ENCODE data around the gene TSC2.

DNA sequence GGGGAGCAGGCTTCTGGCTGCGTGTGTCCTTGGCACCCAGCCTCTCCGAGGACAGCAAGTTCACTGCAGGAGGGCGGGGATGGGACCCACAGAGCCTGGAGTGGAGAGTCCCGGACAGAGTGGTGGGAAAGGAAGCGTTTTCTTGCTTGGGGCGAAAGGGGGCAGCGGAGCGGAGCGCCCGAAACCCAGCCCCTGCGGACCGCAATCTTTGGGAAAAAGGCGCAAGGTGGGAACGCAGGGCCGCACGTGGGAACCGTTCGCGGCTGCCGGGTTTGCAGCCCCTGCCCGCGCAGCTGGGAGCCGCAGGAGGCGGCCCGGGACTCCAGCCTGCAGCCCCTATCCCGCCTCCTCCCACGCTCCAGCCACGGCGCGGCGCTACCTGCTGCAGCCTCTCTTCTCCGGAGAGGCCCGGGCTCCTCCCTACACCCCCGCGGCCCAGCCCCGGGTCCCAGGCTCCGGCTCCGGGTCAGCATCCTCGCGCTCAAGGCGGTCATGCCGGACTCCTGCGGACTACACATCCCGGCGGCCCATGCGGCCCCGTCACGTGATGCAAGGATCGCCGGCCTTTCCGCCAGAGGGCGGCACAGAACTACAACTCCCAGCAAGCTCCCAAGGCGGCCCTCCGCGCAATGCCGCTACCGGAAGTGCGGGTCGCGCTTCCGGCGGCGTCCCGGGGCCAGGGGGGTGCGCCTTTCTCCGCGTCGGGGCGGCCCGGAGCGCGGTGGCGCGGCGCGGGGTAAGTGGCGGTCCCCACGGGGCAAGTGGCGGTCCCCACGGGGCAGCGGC is at the start of gene TSC2, which contains the start of gene NTHL1:
- peak; percentile 42 to 59 for TF ChIP-seq POLR2A (IDR thresholded peaks at IDR 0.05)
- TF ChIP-seq, protein P1, sequence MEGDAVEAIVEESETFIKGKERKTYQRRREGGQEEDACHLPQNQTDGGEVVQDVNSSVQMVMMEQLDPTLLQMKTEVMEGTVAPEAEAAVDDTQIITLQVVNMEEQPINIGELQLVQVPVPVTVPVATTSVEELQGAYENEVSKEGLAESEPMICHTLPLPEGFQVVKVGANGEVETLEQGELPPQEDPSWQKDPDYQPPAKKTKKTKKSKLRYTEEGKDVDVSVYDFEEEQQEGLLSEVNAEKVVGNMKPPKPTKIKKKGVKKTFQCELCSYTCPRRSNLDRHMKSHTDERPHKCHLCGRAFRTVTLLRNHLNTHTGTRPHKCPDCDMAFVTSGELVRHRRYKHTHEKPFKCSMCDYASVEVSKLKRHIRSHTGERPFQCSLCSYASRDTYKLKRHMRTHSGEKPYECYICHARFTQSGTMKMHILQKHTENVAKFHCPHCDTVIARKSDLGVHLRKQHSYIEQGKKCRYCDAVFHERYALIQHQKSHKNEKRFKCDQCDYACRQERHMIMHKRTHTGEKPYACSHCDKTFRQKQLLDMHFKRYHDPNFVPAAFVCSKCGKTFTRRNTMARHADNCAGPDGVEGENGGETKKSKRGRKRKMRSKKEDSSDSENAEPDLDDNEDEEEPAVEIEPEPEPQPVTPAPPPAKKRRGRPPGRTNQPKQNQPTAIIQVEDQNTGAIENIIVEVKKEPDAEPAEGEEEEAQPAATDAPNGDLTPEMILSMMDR (IDR thresholded peaks at IDR 0.05): peak in 3 of 4 experiments; percentile 58 to 82 (median 66)
